Ovary (tissue), 3 donors: Measurements from ENCODE around the gene GDAP1L1.

ENCODE experiments used
- CTCF ChIP-seq, 3 donors: fragments of 450-650 bp in 2 of 3; fragments of 200-600 bp in 1 of 3; IDR thresholded peaks; one replicate each; pipeline versions ENCODE4 v1.5.1 to v1.8.0; 2016 to 2022; ENCODE audit warnings: antibody characterized with exemption in 3 of 3, mild to moderate bottlenecking in 1 of 3
- EP300 ChIP-seq: sonication (generic); formaldehyde crosslinking; IDR thresholded peaks from one replicate; pipeline ENCODE4 v1.6.1; 2017; ENCODE audit warnings: antibody characterized with exemption
- POLR2A ChIP-seq: fragments of 450-650 bp; IDR thresholded peaks from one replicate; pipeline ENCODE4 v1.6.1; 2017; ENCODE audit warnings: antibody characterized with exemption, mild to moderate bottlenecking, moderate library complexity
- donor health status: DM: no; HTN: no; CAD: no.

DNA sequence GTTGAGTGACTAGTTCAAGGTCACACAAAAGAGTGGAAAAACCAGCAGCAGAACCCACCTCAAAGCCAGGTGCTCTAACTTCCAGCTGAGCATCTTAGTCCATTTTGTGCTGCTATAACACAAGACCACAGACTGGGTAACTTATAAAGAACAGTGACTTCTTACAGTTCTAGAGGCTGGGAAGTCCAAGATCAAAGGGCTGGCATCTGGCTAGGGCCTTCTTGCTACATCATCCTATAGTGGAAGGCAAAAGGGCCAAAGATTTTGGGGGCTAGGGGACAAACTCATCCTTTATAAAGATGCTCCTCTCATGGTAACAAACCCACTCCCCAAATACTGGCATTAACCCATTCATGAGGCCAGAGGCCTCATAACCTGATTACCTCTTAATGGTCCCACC lies 54.2 kb downstream of the GDAP1L1 start:
- no peak for TF ChIP-seq EP300
- TF ChIP-seq CTCF (IDR thresholded peaks at IDR 0.05), result no peak
- no peak for TF ChIP-seq POLR2A
